Activated CD4-positive, alpha-beta memory T cell treated with anti-CD3 and anti-CD28 coated beads, Interleukin-2, amount 10 ng/mL, durations not matched to agents 7 days and 5 days (primary cell): ENCODE data around the gene MAP1B. TPM values are rescaled to one million over a fixed set of nuclear protein-coding genes. Genes with fewer than 3 reads are reported as not detected.

Experiments used
- CTCF ChIA-PET: fragments of 350-600 bp; sonication (Branson Sonifier 250); formaldehyde crosslinking; loops from one replicate; lab custom pipeline; 2021; ENCODE audit warnings: antibody characterized with exemption, inconsistent platforms; lab: Charles Lee
- POLR2A ChIA-PET: fragments of 350-600 bp; sonication (Branson Sonifier 250); formaldehyde crosslinking; loops from one replicate; lab custom pipeline; 2021; ENCODE audit warnings: antibody characterized with exemption; lab: Charles Lee
- DNase-seq: peaks from one replicate; pipeline ENCODE4 v3.0.0-alpha.2; 2020
- H3K27ac Mint-ChIP-seq: one replicate; pipeline ENCODE4 v1.8.0; 2021; ENCODE audit warnings: mild to moderate bottlenecking, mixed read lengths
- H3K27me3 Mint-ChIP-seq: one replicate; pipeline ENCODE4 v1.8.0; 2021; ENCODE audit warnings: mixed read lengths
- H3K36me3 Mint-ChIP-seq: one replicate; pipeline ENCODE4 v1.8.0; 2021; ENCODE audit warnings: low read depth, mixed read lengths
- H3K4me1 Mint-ChIP-seq: one replicate; pipeline ENCODE4 v1.8.0; 2021; ENCODE audit warnings: mixed read lengths
- H3K4me3 Mint-ChIP-seq: one replicate; pipeline ENCODE4 v1.8.0; 2021; ENCODE audit warnings: mild to moderate bottlenecking, mixed read lengths
- H3K9me3 Mint-ChIP-seq: one replicate; pipeline ENCODE4 v1.8.0; 2021; ENCODE audit warnings: mixed read lengths
- total RNA-seq, 2 experiments: library from RNA; stranded (reverse); gene quantifications; one replicate each; pipeline ENCODE4 v1.2.3, GENCODE V29; 2021

Gene MAP1B
- total RNA-seq, 2 experiments from 2014 or later, result 0.25 to 0.30 TPM

DNA sequence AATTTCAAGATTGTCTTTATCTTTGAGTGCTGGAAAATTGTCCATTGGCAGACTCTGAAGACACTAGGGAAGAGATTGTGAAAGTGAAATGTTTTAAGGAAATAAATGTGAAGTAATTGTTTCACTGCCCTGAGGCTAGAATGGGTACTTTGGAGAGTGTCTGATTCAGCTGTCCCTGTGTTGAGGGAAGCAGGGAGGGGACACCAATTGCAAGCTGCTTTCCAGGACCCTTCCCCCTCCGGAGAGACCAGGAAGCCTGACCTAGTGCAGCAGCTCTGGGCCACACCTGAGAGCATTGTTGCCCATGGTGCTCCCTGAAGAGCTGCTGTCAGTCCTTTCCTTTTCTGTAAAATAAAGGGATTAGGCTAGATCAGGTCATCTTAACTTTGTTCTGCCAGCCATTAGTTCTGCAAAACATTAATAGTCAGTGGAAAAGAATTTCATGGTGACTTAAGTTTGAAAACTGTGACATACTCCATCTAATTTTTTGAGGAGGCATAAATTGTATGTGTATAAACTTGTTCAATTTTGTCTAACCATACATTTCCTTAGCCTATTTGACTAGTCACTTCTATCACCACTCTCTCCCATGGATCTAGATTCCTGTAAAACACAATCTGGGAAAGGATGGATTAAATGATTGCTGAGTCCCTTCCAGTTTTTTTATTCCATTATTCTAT is 18.8 kb downstream of the MAP1B start:
- ChIA-PET POLR2A (no interaction called here), CTCF (interaction anchor here (1.3 kb wide), 1 partner anchor 344 kb away, joined by 3 read pairs; no protein-coding TSS in a partner anchor)
- DNase-seq, result no peak
- Mint-ChIP-seq H3K27ac (no peak overlapping the region), H3K27me3 (peaks cover 48% of the 10 kb centered on the region), H3K9me3 (no peaks in the 10 kb centered on the region), H3K4me1 (no peaks in the 10 kb centered on the region), H3K4me3 (no peak overlapping the region), H3K36me3 (no peaks in the 10 kb centered on the region)

DNA sequence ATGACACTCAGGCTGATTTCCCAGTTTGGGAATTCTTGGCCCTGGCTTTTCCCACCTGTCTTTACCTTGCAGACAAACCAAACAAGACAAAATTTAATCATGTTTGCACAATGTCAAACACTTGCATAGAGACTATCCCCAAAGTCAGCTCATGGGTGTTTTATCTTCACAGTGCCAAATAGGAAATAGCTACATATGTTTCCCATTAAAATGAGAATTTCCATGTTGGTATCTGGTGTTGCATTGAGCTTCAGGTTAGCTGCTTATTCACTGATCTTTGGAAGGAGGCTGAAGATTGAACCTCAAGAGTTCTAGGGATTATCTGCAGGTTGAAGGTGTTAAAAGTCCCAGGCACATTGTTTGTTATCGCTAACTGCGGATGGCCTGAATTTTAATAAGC is 19.5 kb downstream of the MAP1B start:
- Mint-ChIP-seq H3K27ac (no peak overlapping the region), H3K4me3 (no peak overlapping the region), H3K36me3 (no peaks in the 10 kb centered on the region), H3K27me3 (peaks cover 49% of the 10 kb centered on the region), H3K4me1 (no peaks in the 10 kb centered on the region), H3K9me3 (no peaks in the 10 kb centered on the region)
- no peak for DNase-seq
- CTCF ChIA-PET, result interaction anchor here (1.3 kb wide), 1 partner anchor 344 kb away, joined by 3 read pairs; no protein-coding TSS in a partner anchor
- POLR2A ChIA-PET, result no interaction called here

DNA sequence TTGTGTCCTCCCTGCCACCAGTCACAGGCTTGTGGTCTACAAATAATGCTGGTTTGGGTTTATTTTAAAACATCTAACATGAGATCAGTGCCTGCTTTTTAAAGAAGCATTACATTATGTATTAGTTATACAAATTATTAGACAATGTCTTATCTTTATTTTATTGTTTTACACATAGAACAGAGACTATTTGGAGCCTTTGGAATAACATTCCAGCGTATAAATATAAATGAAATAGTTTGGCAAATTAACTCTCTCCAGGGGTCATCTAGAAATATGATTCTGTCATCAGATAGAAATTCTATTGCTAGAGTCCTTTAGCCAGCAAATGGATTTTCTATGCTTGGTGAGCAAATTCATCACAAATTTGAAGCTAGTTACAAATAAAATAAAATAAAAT is 22.4 kb downstream of the MAP1B start:
- Mint-ChIP-seq H3K27ac (no peak overlapping the region), H3K36me3 (no peaks in the 10 kb centered on the region), H3K4me3 (no peak overlapping the region), H3K4me1 (no peaks in the 10 kb centered on the region), H3K9me3 (no peaks in the 10 kb centered on the region), H3K27me3 (peaks cover 51% of the 10 kb centered on the region)
- DNase-seq, result no peak
- POLR2A ChIA-PET, result no interaction called here
- CTCF ChIA-PET, result no interaction called here

DNA sequence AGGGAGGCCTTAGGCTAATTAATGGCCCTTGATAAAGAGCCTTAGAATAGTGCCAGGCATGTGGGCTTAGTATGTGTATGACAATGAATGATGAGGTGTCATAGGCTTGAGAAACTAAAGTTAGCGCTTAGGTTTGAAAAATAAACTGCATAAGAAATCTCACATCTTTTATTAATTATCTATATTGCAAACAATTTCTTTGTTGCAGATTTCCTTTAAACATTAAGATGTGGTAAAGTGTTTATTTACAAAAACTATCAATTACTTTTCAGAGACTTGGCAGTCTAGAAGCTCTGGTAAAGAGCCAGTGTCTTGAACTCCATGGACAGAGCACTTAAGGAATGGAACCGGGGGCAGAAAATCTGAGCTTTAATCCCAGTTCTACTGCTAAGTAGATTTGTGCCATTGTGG is 23.1 kb downstream of the MAP1B start:
- Mint-ChIP-seq H3K27ac (no peak overlapping the region), H3K4me1 (no peaks in the 10 kb centered on the region), H3K36me3 (no peaks in the 10 kb centered on the region), H3K27me3 (peaks cover 50% of the 10 kb centered on the region), H3K9me3 (no peaks in the 10 kb centered on the region), H3K4me3 (no peak overlapping the region)
- POLR2A ChIA-PET, result no interaction called here
- DNase-seq, result no peak
- CTCF ChIA-PET, result no interaction called here

DNA sequence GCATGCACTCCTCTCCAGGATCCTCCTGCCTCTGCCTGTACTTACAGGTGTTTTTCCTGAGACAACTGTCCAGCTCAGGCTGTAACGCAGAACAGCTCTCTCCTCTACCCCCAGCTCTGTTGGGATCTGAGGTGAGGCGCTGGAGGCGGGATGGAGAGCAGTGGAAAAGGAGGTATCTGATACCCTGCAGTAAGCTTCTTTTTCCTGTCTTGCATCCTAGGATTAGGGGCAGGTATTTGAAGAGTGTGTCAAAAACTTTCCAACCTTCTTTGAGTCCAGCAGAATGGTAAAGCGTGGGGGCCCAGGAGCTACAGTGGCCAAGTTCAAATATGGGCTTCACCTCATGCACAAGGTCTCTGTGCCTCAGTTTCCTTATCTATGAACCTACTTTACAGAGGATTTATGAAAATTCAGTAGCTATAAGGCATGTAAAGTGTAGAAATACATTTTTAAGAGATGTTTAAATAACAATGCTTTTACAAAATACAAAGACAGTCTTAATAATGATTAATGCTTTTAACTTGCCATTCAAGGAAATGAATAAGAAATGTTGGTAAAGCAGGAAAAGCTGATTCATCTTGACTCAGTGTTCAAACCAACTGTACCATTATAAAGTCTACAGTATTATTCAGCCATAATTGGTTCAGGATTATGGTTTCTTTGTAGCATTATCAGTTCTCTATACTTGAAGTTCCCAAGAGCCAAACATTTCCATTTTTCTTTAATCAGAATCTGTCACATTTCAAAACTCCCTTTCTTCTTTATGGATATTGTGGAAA is 26.1 kb downstream of the MAP1B start:
- no peaks in the 10 kb centered on the region for H3K36me3 Mint-ChIP-seq
- peaks cover 57% of the 10 kb centered on the region for H3K27me3 Mint-ChIP-seq
- ChIA-PET CTCF (no interaction called here), POLR2A (no interaction called here)
- DNase-seq, result no peak
- peaks cover 1% of the 10 kb centered on the region for H3K4me1 Mint-ChIP-seq
- no peaks in the 10 kb centered on the region for H3K9me3 Mint-ChIP-seq
- H3K27ac Mint-ChIP-seq, result no peak overlapping the region
- no peak overlapping the region for H3K4me3 Mint-ChIP-seq

DNA sequence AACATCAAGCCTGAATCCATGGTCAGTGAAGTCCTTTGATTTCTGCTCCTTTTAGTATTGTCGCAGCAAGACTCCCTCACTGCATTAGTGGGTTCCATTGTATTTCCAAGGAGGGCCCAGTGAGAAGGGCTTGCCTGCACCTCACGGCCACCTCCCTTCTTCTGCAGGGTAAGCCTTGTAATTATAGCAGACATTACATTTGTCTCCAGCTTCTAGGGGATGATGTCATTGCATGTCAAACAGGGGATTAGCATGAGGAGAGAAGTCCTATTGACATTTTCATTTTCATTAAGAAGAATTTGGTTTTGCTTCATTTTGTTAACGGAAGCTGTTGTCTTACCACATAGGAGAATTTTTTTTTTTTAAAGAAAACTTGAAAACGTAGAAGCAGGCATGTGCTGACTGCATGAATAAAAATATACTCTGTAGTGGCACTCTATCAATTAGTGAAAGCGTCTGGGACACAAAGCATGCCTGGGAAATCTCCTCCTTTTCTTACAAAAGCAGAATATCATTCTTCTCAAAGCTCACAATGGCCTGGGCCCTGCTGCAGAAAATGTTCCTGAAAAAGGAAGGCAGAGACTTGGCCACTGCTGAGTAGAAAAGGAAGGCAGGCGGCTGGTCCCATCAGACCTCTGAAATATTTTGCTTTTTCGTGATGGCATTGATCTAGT is 27.1 kb downstream of the MAP1B start:
- DNase-seq, result no peak
- no peaks in the 10 kb centered on the region for H3K9me3 Mint-ChIP-seq
- no peak overlapping the region for H3K4me3 Mint-ChIP-seq
- H3K27me3 Mint-ChIP-seq, result peaks cover 63% of the 10 kb centered on the region
- no peaks in the 10 kb centered on the region for H3K36me3 Mint-ChIP-seq
- H3K27ac Mint-ChIP-seq, result no peak overlapping the region
- H3K4me1 Mint-ChIP-seq, result peaks cover 9% of the 10 kb centered on the region
- ChIA-PET CTCF (no interaction called here), POLR2A (interaction anchor here (0.8 kb wide), 1 partner anchor 174 kb away, joined by 3 read pairs; no protein-coding TSS in a partner anchor)

DNA sequence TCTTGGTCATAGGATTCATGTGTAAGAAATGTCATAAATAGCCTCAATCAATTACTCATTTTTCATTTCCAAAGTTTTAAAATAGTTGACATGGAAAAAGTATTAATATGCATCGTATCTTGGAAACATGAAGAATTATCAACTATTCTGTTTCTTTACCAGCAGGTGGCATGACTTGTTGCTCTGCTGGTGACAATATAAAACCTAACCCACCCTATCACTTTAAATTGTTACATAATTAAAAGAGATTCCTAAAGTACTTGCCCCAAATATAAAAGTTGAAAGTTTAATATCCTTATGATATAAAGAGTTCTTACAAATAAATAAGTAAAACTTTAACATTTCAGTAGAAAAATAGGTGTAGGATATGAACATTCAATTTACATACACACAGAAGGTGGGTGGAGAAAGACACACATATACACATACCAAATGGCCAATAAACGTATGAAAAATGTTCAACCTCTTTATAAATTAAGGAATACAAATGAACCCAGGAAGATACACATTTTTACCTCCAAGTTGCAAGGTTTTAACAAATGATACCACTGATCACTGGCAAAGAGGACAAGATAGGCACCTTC is 30.6 kb downstream of the MAP1B start:
- Mint-ChIP-seq H3K4me1 (peaks cover 12% of the 10 kb centered on the region), H3K9me3 (no peaks in the 10 kb centered on the region), H3K27ac (no peak overlapping the region), H3K4me3 (no peak overlapping the region), H3K27me3 (peaks cover 72% of the 10 kb centered on the region), H3K36me3 (no peaks in the 10 kb centered on the region)
- ChIA-PET CTCF (interaction anchor here (0.9 kb wide), 2 partner anchors 131 to 172 kb away, joined by 3 to 4 read pairs; no protein-coding TSS in a partner anchor), POLR2A (no interaction called here)
- no peak for DNase-seq

DNA sequence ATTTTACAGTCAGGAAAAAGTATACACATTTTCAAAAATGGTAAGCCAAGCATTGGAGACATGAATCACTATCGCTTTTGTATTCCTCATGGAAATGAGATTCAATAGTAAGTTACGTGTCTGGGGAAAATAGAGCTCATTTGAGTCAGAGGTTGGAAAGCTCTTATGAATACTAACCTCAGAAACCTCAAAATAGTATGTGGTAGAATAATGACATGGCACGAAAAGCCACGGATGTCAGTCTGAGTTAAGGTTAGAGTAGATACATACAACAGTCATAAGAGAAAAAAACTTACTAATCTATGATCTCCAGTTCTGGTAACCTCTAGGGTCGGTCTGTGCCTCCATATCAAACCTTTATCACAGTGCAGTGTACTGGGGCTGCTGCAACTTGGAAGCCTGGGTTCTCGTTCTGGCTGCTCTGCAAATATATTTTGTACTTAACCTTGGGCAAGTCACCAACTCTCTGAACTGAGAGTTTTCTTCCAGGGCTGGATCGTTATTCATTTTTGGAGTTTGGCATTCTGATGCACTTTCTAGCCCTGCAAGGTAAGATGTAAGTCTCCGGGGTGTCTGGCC is 31.8 kb downstream of the MAP1B start:
- Mint-ChIP-seq H3K27me3 (peaks cover 73% of the 10 kb centered on the region), H3K4me1 (peaks cover 12% of the 10 kb centered on the region), H3K9me3 (no peaks in the 10 kb centered on the region), H3K27ac (no peak overlapping the region), H3K36me3 (no peaks in the 10 kb centered on the region), H3K4me3 (no peak overlapping the region)
- CTCF ChIA-PET, result interaction anchor here (0.6 to 1.0 kb wide), 2 partner anchors 18 to 169 kb away, joined by 3 to 4 read pairs; no protein-coding TSS in a partner anchor
- POLR2A ChIA-PET, result interaction anchor here (0.7 kb wide), 1 partner anchor 95 kb away, joined by 3 read pairs; no protein-coding TSS in a partner anchor
- no peak for DNase-seq

DNA sequence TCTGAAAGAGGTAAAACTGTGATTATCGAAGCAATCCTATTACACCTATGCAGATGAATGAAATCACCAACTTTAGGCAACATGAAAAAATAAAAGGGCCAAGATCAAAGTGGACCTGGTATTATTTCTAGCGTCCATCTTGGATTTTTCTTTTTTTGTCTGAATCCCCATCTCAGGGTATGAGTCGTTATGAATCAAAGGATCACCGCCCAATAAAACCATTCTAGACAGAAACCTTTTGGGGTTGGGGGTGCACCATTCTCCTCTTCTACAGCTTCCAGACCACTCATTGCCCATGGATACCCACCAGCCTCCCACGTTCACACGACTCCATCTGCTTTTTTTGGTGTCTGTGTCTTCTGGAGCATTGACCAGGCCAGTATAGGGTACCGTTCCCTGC is 33.4 kb downstream of the MAP1B start:
- Mint-ChIP-seq H3K4me3 (no peak overlapping the region), H3K36me3 (no peaks in the 10 kb centered on the region), H3K9me3 (no peaks in the 10 kb centered on the region), H3K27me3 (peaks cover 76% of the 10 kb centered on the region), H3K27ac (no peak overlapping the region), H3K4me1 (peaks cover 12% of the 10 kb centered on the region)
- no peak for DNase-seq
- CTCF ChIA-PET, result interaction anchor here (0.6 kb wide), 1 partner anchor 169 kb away, joined by 3 read pairs; no protein-coding TSS in a partner anchor
- POLR2A ChIA-PET, result no interaction called here

DNA sequence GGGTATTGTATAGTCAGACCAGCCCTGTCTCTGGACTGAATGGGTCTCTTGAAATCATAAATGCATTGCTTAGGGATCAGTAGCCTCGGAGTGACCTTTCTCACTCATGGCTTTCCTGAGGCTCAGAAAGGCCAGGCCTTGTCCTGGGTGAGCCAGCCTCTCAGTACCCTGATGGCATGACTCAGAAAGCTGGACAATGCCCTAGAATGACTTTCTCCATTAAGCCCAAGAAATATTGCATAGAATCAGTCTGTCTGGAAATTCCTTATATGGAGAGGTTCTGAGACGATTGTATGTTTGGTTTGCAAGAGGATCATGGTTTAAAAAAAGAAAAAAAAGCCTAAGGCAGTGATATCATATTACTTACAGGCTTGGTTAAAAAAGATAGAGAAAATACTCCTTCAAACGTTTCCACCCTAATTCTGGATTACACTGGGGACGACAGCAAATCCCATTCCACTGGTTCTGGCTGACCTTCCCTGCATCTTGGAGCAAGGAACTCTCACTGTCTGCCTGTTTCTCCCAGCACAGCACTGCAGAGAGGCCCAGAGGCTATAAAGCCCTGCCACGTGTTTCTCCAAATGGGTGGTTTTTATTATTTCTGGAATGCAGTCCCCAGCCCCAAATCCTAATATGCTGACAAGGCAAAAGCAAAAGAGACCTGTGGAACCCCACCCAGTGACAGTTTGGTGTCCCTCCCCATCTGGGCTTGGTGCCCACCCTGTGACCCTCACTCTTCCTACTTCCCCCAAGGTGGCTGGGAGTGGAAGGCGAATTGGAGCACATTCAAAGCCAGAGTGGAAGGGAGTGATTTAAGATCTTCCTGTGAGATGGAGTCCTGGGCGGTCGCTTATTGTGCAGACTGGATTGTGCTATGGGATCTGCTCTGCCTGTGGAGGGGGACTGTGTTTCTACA is 34.4 kb downstream of the MAP1B start:
- no peak overlapping the region for H3K27ac Mint-ChIP-seq
- no peak overlapping the region for H3K4me3 Mint-ChIP-seq
- ChIA-PET POLR2A (no interaction called here), CTCF (interaction anchor here (0.6 kb wide), 1 partner anchor 168 kb away, joined by 3 read pairs; no protein-coding TSS in a partner anchor)
- DNase-seq, result no peak
- no peaks in the 10 kb centered on the region for H3K36me3 Mint-ChIP-seq
- H3K9me3 Mint-ChIP-seq, result no peaks in the 10 kb centered on the region
- H3K27me3 Mint-ChIP-seq, result peaks cover 75% of the 10 kb centered on the region
- peaks cover 12% of the 10 kb centered on the region for H3K4me1 Mint-ChIP-seq

DNA sequence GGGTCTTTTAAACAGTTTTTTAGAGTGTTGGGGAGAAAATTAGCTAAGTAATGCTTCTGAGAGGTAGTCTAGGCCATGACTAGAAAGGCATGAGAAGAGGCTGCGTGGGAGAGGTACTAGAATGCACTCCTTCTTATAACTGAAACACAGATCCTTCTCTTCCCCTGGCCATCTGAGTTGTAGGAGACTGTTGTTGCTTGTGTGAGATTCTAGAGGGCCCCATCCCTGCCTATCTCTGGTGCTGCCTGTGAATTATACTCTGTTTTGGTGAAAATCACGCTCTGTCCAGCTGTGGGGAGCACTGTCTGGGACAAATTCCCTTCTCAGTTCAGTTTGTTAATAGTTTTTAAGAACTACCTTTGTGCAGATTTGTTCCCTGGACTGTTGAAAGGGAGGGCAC is 37.5 kb downstream of the MAP1B start:
- Mint-ChIP-seq H3K36me3 (no peaks in the 10 kb centered on the region), H3K4me1 (no peaks in the 10 kb centered on the region), H3K27me3 (peaks cover 67% of the 10 kb centered on the region), H3K9me3 (no peaks in the 10 kb centered on the region), H3K27ac (no peak overlapping the region), H3K4me3 (no peak overlapping the region)
- CTCF ChIA-PET, result no interaction called here
- POLR2A ChIA-PET, result no interaction called here
- DNase-seq, result no peak

DNA sequence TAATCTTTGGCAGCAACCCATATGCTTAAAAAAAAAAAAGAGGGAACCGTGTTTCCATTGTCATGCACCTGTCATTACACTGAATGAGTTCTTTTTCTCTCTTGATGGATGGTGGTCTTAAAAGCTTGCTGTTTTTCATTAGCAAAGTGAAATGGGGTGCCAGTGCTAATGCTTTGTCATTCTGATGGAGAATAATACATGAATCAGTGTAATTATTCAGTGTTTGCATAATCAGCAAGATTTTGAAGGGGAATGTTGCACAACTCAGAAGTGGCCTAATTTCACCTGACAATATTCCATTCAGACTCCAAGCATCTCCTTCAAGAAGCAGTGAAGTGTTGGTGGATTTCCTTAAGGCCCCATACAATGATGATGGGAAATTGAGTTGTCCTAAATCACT is 38.1 kb downstream of the MAP1B start:
- H3K4me1 Mint-ChIP-seq, result no peaks in the 10 kb centered on the region
- H3K27ac Mint-ChIP-seq, result no peak overlapping the region

More for the DNA sequence above, 38.1 kb downstream of the MAP1B start:
- ChIA-PET POLR2A (no interaction called here), CTCF (no interaction called here)
- H3K9me3 Mint-ChIP-seq, result no peaks in the 10 kb centered on the region
- no peaks in the 10 kb centered on the region for H3K36me3 Mint-ChIP-seq
- H3K4me3 Mint-ChIP-seq, result no peak overlapping the region
- H3K27me3 Mint-ChIP-seq, result peaks cover 65% of the 10 kb centered on the region
- DNase-seq, result no peak
